DOHH2 (cell line): ENCODE data around the gene B3GNT2.

Source experiments
- H3F3A ChIP-seq: fragments of 200-600 bp; sonication (generic), shearing (Covaris generic); 2 replicates; pipeline ENCODE4 v1.6.0; 2016; ENCODE audit warnings: antibody characterized with exemption, mild to moderate bottlenecking; ENCODE audit not compliant: control insufficient read depth, insufficient read depth
- H3K27ac ChIP-seq: fragments of 200-600 bp; sonication (generic); 2 replicates; pipeline ENCODE4 v1.5.1; 2014; ENCODE audit warnings: low read depth, mild to moderate bottlenecking, low read length, moderate library complexity
- H3K27me3 ChIP-seq: fragments of 200-600 bp; sonication (generic); 2 replicates; pipeline ENCODE4 v1.6.1; 2014; ENCODE audit warnings: mild to moderate bottlenecking, low read length, mixed read lengths; ENCODE audit not compliant: control insufficient read depth
- H3K36me3 ChIP-seq: fragments of 200-600 bp; sonication (generic); 2 replicates; pipeline ENCODE4 v1.6.1; 2014; ENCODE audit warnings: mild to moderate bottlenecking, low read length, moderate library complexity, mixed read lengths; ENCODE audit not compliant: control insufficient read depth
- H3K4me1 ChIP-seq: fragments of 200-600 bp; sonication (generic); 2 replicates; pipeline ENCODE4 v1.6.1; 2014; ENCODE audit warnings: mild to moderate bottlenecking, low read length, mixed read lengths; ENCODE audit not compliant: control insufficient read depth
- H3K4me2 ChIP-seq: fragments of 200-600 bp; sonication (generic); 2 replicates; pipeline ENCODE4 v1.6.0; 2014; ENCODE audit warnings: mild to moderate bottlenecking, low read length, moderate library complexity
- H3K4me3 ChIP-seq: fragments of 200-600 bp; sonication (generic); 2 replicates; pipeline ENCODE4 v1.5.1; 2014; ENCODE audit warnings: mild to moderate bottlenecking, low read length, mixed read lengths
- H3K79me2 ChIP-seq: fragments of 200-600 bp; sonication (generic); 2 replicates; pipeline ENCODE4 v1.6.1; 2014; ENCODE audit warnings: mild to moderate bottlenecking, low read length, mixed read lengths; ENCODE audit not compliant: control insufficient read depth
- H3K9me2 ChIP-seq: fragments of 200-600 bp; sonication (generic); replicated peaks from 2 replicates; pipeline ENCODE4 v1.6.1; 2014; ENCODE audit warnings: mild to moderate bottlenecking, low read length, mixed read lengths; ENCODE audit not compliant: control insufficient read depth
- H3K9me3 ChIP-seq: fragments of 200-600 bp; sonication (generic); 2 replicates; pipeline ENCODE4 v1.6.1; 2014; ENCODE audit warnings: antibody characterized with exemption, low read length, mixed read lengths; ENCODE audit not compliant: control insufficient read depth, insufficient read depth
- H4K20me1 ChIP-seq: fragments of 200-600 bp; sonication (generic); 2 replicates; pipeline ENCODE4 v1.6.0; 2014; ENCODE audit warnings: low read depth, mild to moderate bottlenecking, antibody characterized with exemption, low read length, moderate library complexity; ENCODE audit not compliant: control insufficient read depth, insufficient read depth
- CTCF ChIP-seq: fragments of 200-600 bp; sonication (generic); IDR thresholded peaks from one replicate; pipeline ENCODE4 v1.5.1; 2014; ENCODE audit warnings: antibody characterized with exemption, mild to moderate bottlenecking, low read depth, low read length; ENCODE audit not compliant: poor library complexity, severe bottlenecking
- EZH2phosphoT487 ChIP-seq: fragments of 200-600 bp; sonication (generic); IDR thresholded peaks from 2 replicates; pipeline ENCODE4 v1.6.1; 2017; ENCODE audit warnings: borderline replicate concordance, mild to moderate bottlenecking, antibody characterized with exemption, low read length, moderate library complexity, mixed read lengths

The B3GNT2 gene

GRCh38 chr2:62187246-62187645, 8.7 kb upstream of the B3GNT2 start:
- H3F3A ChIP-seq: no peaks in the 10 kb centered on the region
- TF ChIP-seq EZH2phosphoT487: no peak
- no peak overlapping the region for H3K4me3 ChIP-seq
- peaks cover 14% of the 10 kb centered on the region for H3K4me1 ChIP-seq
- H3K27ac ChIP-seq: no peak overlapping the region
- H3K27me3 ChIP-seq: peaks cover 3% of the 10 kb centered on the region; the same call in 1 of the 2 replicates
- no peaks in the 10 kb centered on the region for H3K9me3 ChIP-seq
- peaks cover under 1% of the 10 kb centered on the region; the same call in 1 of the 2 replicates for H3K36me3 ChIP-seq
- H3K79me2 ChIP-seq: no peaks in the 10 kb centered on the region
- H3K4me2 ChIP-seq: no peak overlapping the region
- H4K20me1 ChIP-seq: no peaks in the 10 kb centered on the region
- H3K9me2 ChIP-seq: no peaks in the 10 kb centered on the region

- Histone ChIP-seq H3K4me2 (no peak overlapping the region), H3K27me3 (peaks cover 3% of the 10 kb centered on the region; the same call in 1 of the 2 replicates), H3K27ac (no peak overlapping the region), H3K79me2 (no peaks in the 10 kb centered on the region), H3K4me3 (no peak overlapping the region), H3K9me2 (no peaks in the 10 kb centered on the region), H3K9me3 (no peaks in the 10 kb centered on the region), H4K20me1 (no peaks in the 10 kb centered on the region), H3F3A (no peaks in the 10 kb centered on the region), H3K36me3 (no peaks in the 10 kb centered on the region), H3K4me1 (peaks cover 7% of the 10 kb centered on the region)
- TF ChIP-seq EZH2phosphoT487 (no peak), CTCF (no peak)
Measured at GRCh38 chr2:62188416-62188815, 7.5 kb upstream of the B3GNT2 start.

GRCh38 chr2:62189196-62189595, 6.7 kb upstream of the B3GNT2 start:
- no peak overlapping the region for H3K27ac ChIP-seq
- no peak overlapping the region for H3K4me3 ChIP-seq
- H3K9me3 ChIP-seq: no peaks in the 10 kb centered on the region
- TF ChIP-seq CTCF: no peak
- no peak for TF ChIP-seq EZH2phosphoT487
- no peaks in the 10 kb centered on the region for H3F3A ChIP-seq
- H3K4me2 ChIP-seq: no peak overlapping the region
- no peaks in the 10 kb centered on the region for H3K36me3 ChIP-seq
- H3K4me1 ChIP-seq: peaks cover 7% of the 10 kb centered on the region
- no peaks in the 10 kb centered on the region for H3K9me2 ChIP-seq
- H3K79me2 ChIP-seq: no peaks in the 10 kb centered on the region
- no peaks in the 10 kb centered on the region for H4K20me1 ChIP-seq
- H3K27me3 ChIP-seq: peaks cover 3% of the 10 kb centered on the region; the same call in 1 of the 2 replicates

- Histone ChIP-seq H3K36me3 (peaks cover 7% of the 10 kb centered on the region), H3F3A (no peaks in the 10 kb centered on the region), H3K79me2 (peaks cover 18% of the 10 kb centered on the region), H3K4me3 (no peak overlapping the region), H3K4me2 (no peak overlapping the region), H3K9me2 (no peaks in the 10 kb centered on the region), H3K4me1 (peaks cover 25% of the 10 kb centered on the region), H4K20me1 (peaks cover 3% of the 10 kb centered on the region; the same call in 1 of the 2 replicates), H3K9me3 (no peaks in the 10 kb centered on the region), H3K27me3 (peaks cover 3% of the 10 kb centered on the region; the same call in 1 of the 2 replicates), H3K27ac (no peak overlapping the region)
- no peak for TF ChIP-seq EZH2phosphoT487
- TF ChIP-seq CTCF: no peak
Measured at GRCh38 chr2:62192811-62193210, 3.1 kb upstream of the B3GNT2 start.
